HepG2 (cell line): ENCODE results near the gene SPCS2. TPM values are rescaled to one million over a fixed set of nuclear protein-coding genes. Genes with fewer than 3 reads are reported as not detected.

ENCODE experiments used
- AGO1 ChIP-seq: fragments of 200-400 bp; formaldehyde crosslinking; IDR thresholded peaks from 2 replicates; pipeline ENCODE4 v1.6.1; 2017; ENCODE audit warnings: mild to moderate bottlenecking, low read depth, low read length, moderate library complexity; ENCODE audit not compliant: poor library complexity, severe bottlenecking
- KLF11 ChIP-seq: IDR thresholded peaks from 2 replicates; pipeline ENCODE4 v1.6.1; 2016; ENCODE audit warnings: missing compliant biosample characterization
- MIXL1 ChIP-seq: IDR thresholded peaks from 2 replicates; pipeline ENCODE4 v1.6.1; 2016
- NFKBIZ ChIP-seq: IDR thresholded peaks from 2 replicates; pipeline ENCODE4 v1.6.1; 2018; ENCODE audit warnings: missing genetic modification reagents, missing compliant biosample characterization
- NFYC ChIP-seq: IDR thresholded peaks from 2 replicates; pipeline ENCODE4 v1.6.1; 2016; ENCODE audit warnings: missing genetic modification reagents, missing compliant biosample characterization
- NR2F1 ChIP-seq, 2 experiments: fragments of 450-650 bp in 1 of 2; formaldehyde crosslinking in 1 of 2; IDR thresholded peaks; 2 replicates each; pipeline versions ENCODE4 v1.5.0 to v1.6.1; 2016 to 2020; ENCODE audit warnings: mild to moderate bottlenecking in 1 of 2, missing compliant biosample characterization in 1 of 2, missing genetic modification reagents in 1 of 2, moderate library complexity in 1 of 2
- NR3C1 ChIP-seq: sonication (generic); formaldehyde crosslinking; IDR thresholded peaks from 2 replicates; pipeline ENCODE4 v1.4.0; 2020; ENCODE audit warnings: missing genetic modification reagents
- PAX8 ChIP-seq: sonication (generic); formaldehyde crosslinking; IDR thresholded peaks from 2 replicates; pipeline ENCODE4 v1.8.0; 2022; ENCODE audit warnings: mild to moderate bottlenecking, missing genetic modification reagents, borderline replicate concordance
- PHF8 ChIP-seq: sonication (generic); formaldehyde crosslinking; IDR thresholded peaks from 2 replicates; pipeline ENCODE4 v1.5.0; 2020; ENCODE audit warnings: missing genetic modification reagents
- REXO4 ChIP-seq: sonication (generic); formaldehyde crosslinking; IDR thresholded peaks from 2 replicates; pipeline ENCODE4 v1.8.0; 2022; ENCODE audit warnings: missing genetic modification reagents, mild to moderate bottlenecking, borderline replicate concordance
- SIX1 ChIP-seq: sonication (generic); formaldehyde crosslinking; IDR thresholded peaks from 2 replicates; pipeline ENCODE4 v1.4.0; 2020; ENCODE audit warnings: missing genetic modification reagents, borderline replicate concordance
- SNAI1 ChIP-seq: sonication (generic); formaldehyde crosslinking; IDR thresholded peaks from 2 replicates; pipeline ENCODE4 v1.5.0; 2020; ENCODE audit warnings: mild to moderate bottlenecking, missing genetic modification reagents, borderline replicate concordance
- SP5 ChIP-seq: IDR thresholded peaks from 2 replicates; pipeline ENCODE4 v1.6.1; 2016; ENCODE audit warnings: low read depth, borderline replicate concordance
- SRSF1 ChIP-seq: fragments of 200-400 bp; formaldehyde crosslinking; optimal IDR thresholded peaks from 2 replicates; pipeline ENCODE3; 2017; ENCODE audit warnings: mild to moderate bottlenecking, low read depth, low read length, moderate library complexity
- ZNF160 ChIP-seq: sonication (generic); formaldehyde crosslinking; IDR thresholded peaks from 2 replicates; pipeline ENCODE4 v1.8.0; 2022; ENCODE audit warnings: mild to moderate bottlenecking, inconsistent platforms, missing genetic modification reagents
- ZNF605 ChIP-seq: sonication (generic); formaldehyde crosslinking; IDR thresholded peaks from 2 replicates; pipeline ENCODE4 v1.8.0; 2022; ENCODE audit warnings: mild to moderate bottlenecking, missing genetic modification reagents
- polyA plus RNA-seq, 8 experiments: library from polyadenylated mRNA; depleted of rRNA in 3 of 8; stranded (reverse) in 7 of 8; unstranded in 1 of 8; fragments of >200 nt; fragmentation: Illumina TruSeq in 4 of 8; extraction: Trizol in 4 of 8; gene quantifications; 2 replicates each; pipeline versions ENCODE4 v1.2.1 to v1.2.3, GENCODE V29; 2011 to 2016; ENCODE audit warnings: low read depth in 4 of 8, missing spikeins in 1 of 8, mixed read lengths in 1 of 8; ENCODE audit not compliant: insufficient read depth in 1 of 8
- total RNA-seq, 5 experiments: library from RNA; depleted of rRNA; stranded (reverse); fragments of >200 nt; fragmentation: Illumina TruSeq; extraction: Trizol; gene quantifications; 2 replicates each; pipeline ENCODE4 v1.2.3, GENCODE V29; 2016; ENCODE audit warnings: low read depth in 1 of 5
- TF ChIP-seq, protein P1 (sequence below): sonication (generic); formaldehyde crosslinking; IDR thresholded peaks from 2 replicates; pipeline ENCODE4 v1.4.0; 2020; ENCODE audit warnings: missing genetic modification reagents; ENCODE audit errors: not compliant biosample characterization
- TF ChIP-seq, protein P2 (sequence below): IDR thresholded peaks from 2 replicates; pipeline ENCODE4 v1.6.1; 2018; ENCODE audit warnings: missing genetic modification reagents, mild to moderate bottlenecking, missing compliant biosample characterization
- TF ChIP-seq, protein P3 (sequence below): IDR thresholded peaks from 2 replicates; pipeline ENCODE4 v1.6.1; 2016; ENCODE audit warnings: low read depth, missing genetic modification reagents, missing compliant biosample characterization
- TF ChIP-seq, protein P4 (sequence below), 2 experiments: sonication (generic) in 1 of 2; formaldehyde crosslinking in 1 of 2; IDR thresholded peaks; 2 replicates each; pipeline versions ENCODE4 v1.4.0 to v1.6.1; 2018 to 2020; ENCODE audit warnings: missing genetic modification reagents in 2 of 2, borderline replicate concordance in 1 of 2, low read depth in 1 of 2, mild to moderate bottlenecking in 1 of 2, missing biosample characterization in 1 of 2

Gene SPCS2
- total and polyA plus RNA-seq, 2 of the 13 experiments (the other 11 are each of a cell fraction or from before 2014, with no cell fraction given) = 87.3 to 142 TPM

DNA sequence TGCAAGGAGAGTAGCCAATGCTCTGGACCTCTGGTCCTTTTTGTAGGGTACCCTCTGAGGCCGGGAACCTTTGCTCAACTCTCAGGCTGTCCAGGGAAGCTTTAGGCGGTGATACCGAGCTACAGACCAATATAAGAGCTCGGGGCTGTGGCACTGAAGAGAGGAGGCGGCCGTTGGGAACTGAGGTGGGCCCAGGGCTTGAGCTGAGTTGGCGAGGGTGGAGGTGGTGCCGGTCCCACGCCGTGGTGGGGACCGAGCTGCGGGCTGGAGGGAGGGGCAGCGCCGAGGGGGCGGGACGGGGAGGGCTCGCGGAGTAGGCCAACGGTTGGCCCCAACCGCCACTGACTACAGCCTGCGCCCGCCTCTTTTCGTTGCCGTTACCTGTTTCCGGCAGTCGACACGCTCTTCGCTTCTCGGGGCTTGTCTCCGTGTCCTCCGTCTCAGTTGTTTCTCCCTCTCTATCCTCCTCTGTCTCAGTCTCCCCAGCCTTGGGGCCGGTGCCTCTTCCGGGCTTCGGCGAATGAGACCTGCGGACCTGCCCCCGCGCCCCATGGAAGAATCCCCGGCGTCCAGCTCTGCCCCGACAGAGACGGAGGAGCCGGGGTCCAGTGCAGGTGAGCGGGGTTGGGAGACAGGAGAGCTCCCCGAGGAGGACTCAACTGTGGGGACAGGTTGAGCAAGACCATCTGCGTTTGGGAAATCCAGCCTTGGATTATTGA lies 39.6 kb downstream of the SPCS2 start, which contains the start of gene NEU3 (continued):
- TF ChIP-seq ZNF160 (CRISPR knock-in tag) (peak; percentile 90; the same call in 1 of the 2 replicates), NR2F1 (CRISPR knock-in tag; IDR thresholded peaks at IDR 0.05) (no peak), PAX8 (no peak), NFKBIZ (no peak), SP5 (peak; percentile 75; the same call in 1 of the 2 replicates), NFYC (CRISPR knock-in tag) (peak; percentile 49; the same call in 1 of the 2 replicates), PHF8 (CRISPR knock-in tag) (peak; percentile 77), SRSF1 (peak; percentile 44), AGO1 (peak; percentile 60), REXO4 (CRISPR knock-in tag) (no peak), SNAI1 (CRISPR knock-in tag) (0 out of 2 replicates have a peak, but pooled peaks have one; percentile 25), ZNF605 (peak; percentile 70), KLF11 (peak; percentile 42; the same call in 1 of the 2 replicates), MIXL1 (CRISPR knock-in tag) (0 out of 2 replicates have a peak, but pooled peaks have one; percentile 3), SIX1 (CRISPR knock-in tag) (no peak), NR3C1 (no peak)
- TF ChIP-seq, protein P1, sequence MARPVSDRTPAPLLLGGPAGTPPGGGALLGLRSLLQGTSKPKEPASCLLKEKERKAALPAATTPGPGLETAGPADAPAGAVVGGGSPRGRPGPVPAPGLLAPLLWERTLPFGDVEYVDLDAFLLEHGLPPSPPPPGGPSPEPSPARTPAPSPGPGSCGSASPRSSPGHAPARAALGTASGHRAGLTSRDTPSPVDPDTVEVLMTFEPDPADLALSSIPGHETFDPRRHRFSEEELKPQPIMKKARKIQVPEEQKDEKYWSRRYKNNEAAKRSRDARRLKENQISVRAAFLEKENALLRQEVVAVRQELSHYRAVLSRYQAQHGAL (CRISPR knock-in tag) = no peak
- TF ChIP-seq, protein P2, sequence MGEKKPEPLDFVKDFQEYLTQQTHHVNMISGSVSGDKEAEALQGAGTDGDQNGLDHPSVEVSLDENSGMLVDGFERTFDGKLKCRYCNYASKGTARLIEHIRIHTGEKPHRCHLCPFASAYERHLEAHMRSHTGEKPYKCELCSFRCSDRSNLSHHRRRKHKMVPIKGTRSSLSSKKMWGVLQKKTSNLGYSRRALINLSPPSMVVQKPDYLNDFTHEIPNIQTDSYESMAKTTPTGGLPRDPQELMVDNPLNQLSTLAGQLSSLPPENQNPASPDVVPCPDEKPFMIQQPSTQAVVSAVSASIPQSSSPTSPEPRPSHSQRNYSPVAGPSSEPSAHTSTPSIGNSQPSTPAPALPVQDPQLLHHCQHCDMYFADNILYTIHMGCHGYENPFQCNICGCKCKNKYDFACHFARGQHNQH (CRISPR knock-in tag) = peak; percentile 92
- TF ChIP-seq, protein P3, sequence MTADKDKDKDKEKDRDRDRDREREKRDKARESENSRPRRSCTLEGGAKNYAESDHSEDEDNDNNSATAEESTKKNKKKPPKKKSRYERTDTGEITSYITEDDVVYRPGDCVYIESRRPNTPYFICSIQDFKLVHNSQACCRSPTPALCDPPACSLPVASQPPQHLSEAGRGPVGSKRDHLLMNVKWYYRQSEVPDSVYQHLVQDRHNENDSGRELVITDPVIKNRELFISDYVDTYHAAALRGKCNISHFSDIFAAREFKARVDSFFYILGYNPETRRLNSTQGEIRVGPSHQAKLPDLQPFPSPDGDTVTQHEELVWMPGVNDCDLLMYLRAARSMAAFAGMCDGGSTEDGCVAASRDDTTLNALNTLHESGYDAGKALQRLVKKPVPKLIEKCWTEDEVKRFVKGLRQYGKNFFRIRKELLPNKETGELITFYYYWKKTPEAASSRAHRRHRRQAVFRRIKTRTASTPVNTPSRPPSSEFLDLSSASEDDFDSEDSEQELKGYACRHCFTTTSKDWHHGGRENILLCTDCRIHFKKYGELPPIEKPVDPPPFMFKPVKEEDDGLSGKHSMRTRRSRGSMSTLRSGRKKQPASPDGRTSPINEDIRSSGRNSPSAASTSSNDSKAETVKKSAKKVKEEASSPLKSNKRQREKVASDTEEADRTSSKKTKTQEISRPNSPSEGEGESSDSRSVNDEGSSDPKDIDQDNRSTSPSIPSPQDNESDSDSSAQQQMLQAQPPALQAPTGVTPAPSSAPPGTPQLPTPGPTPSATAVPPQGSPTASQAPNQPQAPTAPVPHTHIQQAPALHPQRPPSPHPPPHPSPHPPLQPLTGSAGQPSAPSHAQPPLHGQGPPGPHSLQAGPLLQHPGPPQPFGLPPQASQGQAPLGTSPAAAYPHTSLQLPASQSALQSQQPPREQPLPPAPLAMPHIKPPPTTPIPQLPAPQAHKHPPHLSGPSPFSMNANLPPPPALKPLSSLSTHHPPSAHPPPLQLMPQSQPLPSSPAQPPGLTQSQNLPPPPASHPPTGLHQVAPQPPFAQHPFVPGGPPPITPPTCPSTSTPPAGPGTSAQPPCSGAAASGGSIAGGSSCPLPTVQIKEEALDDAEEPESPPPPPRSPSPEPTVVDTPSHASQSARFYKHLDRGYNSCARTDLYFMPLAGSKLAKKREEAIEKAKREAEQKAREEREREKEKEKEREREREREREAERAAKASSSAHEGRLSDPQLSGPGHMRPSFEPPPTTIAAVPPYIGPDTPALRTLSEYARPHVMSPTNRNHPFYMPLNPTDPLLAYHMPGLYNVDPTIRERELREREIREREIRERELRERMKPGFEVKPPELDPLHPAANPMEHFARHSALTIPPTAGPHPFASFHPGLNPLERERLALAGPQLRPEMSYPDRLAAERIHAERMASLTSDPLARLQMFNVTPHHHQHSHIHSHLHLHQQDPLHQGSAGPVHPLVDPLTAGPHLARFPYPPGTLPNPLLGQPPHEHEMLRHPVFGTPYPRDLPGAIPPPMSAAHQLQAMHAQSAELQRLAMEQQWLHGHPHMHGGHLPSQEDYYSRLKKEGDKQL (CRISPR knock-in tag) = no peak
- TF ChIP-seq, protein P4, sequence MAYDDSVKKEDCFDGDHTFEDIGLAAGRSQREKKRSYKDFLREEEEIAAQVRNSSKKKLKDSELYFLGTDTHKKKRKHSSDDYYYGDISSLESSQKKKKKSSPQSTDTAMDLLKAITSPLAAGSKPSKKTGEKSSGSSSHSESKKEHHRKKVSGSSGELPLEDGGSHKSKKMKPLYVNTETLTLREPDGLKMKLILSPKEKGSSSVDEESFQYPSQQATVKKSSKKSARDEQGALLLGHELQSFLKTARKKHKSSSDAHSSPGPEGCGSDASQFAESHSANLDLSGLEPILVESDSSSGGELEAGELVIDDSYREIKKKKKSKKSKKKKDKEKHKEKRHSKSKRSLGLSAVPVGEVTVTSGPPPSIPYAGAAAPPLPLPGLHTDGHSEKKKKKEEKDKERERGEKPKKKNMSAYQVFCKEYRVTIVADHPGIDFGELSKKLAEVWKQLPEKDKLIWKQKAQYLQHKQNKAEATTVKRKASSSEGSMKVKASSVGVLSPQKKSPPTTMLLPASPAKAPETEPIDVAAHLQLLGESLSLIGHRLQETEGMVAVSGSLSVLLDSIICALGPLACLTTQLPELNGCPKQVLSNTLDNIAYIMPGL (CRISPR knock-in tag; IDR thresholded peaks at IDR 0.05; ENCODE audit: borderline replicate concordance in 1 of 2, low read depth in 1 of 2) = peak; percentile 31 to 60; a peak in 1 of 4 replicates
